Measurements from ENCODE around the gene MEPCE.

MEPCE gene

DNA sequence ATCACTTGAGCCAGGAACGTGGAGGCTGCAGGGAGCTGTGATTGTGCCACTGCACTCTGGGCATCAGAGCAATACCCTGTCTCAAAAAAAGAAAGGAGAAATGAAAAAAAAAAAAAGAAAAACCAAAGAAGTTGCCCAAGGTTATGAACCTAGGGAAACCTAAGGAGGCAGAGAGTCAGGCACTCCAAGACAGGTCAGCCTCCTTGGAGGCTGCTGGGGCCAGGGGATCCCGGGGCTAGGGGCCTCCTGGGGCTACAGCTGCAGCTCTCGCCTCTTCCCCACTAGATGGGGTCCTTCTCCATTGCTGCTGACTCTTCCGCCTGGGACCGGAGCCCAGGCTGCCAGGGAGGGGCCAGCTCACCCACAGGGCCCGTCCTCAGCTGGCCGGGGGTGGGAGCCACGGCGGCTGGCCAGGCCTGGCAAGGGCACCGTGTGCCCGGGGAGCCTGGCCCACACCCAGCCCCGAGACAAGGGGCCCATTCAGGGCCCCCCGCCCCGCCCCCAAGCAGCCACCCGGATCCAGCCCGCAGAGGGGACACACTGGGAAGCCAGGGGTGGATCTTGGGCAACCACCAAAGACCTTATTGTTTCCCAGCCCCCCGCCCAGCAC, 36.2 kb downstream of the MEPCE start:
- Histone ChIP-seq H3K27ac (ENCODE audit: low read depth, low read length) (no peak overlapping the region), H3K4me1 (ENCODE audit: control insufficient read depth, low read length) (peaks cover 5% of the 10 kb centered on the region), H3K27me3 (ENCODE audit: control insufficient read depth, low read length) (no peaks in the 10 kb centered on the region), H3K4me3 (ENCODE audit: low read length) (no peak overlapping the region), H3K36me3 (ENCODE audit: control insufficient read depth, low read length) (peaks cover 48% of the 10 kb centered on the region), H3K4me2 (ENCODE audit: low read length) (no peak overlapping the region), H3K9me2 (replicated peaks; ENCODE audit: control insufficient read depth, low read length) (no peaks in the 10 kb centered on the region), H3K9me3 (ENCODE audit: control insufficient read depth, insufficient read depth, low read length) (no peaks in the 10 kb centered on the region), H3F3A (ENCODE audit: control insufficient read depth, insufficient read depth) (peaks cover 5% of the 10 kb centered on the region), H4K20me1 (ENCODE audit: control insufficient read depth, insufficient read depth, low read depth, low read length) (no peaks in the 10 kb centered on the region), H3K79me2 (ENCODE audit: control insufficient read depth, low read length) (no peaks in the 10 kb centered on the region)
- TF ChIP-seq EZH2phosphoT487 (IDR thresholded peaks at IDR 0.05; ENCODE audit: borderline replicate concordance, low read length) = no peak
- TF ChIP-seq, protein P1, sequence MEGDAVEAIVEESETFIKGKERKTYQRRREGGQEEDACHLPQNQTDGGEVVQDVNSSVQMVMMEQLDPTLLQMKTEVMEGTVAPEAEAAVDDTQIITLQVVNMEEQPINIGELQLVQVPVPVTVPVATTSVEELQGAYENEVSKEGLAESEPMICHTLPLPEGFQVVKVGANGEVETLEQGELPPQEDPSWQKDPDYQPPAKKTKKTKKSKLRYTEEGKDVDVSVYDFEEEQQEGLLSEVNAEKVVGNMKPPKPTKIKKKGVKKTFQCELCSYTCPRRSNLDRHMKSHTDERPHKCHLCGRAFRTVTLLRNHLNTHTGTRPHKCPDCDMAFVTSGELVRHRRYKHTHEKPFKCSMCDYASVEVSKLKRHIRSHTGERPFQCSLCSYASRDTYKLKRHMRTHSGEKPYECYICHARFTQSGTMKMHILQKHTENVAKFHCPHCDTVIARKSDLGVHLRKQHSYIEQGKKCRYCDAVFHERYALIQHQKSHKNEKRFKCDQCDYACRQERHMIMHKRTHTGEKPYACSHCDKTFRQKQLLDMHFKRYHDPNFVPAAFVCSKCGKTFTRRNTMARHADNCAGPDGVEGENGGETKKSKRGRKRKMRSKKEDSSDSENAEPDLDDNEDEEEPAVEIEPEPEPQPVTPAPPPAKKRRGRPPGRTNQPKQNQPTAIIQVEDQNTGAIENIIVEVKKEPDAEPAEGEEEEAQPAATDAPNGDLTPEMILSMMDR (IDR thresholded peaks at IDR 0.05; ENCODE audit: low read depth, low read length, poor library complexity, severe bottlenecking) = peak; percentile 54

DNA sequence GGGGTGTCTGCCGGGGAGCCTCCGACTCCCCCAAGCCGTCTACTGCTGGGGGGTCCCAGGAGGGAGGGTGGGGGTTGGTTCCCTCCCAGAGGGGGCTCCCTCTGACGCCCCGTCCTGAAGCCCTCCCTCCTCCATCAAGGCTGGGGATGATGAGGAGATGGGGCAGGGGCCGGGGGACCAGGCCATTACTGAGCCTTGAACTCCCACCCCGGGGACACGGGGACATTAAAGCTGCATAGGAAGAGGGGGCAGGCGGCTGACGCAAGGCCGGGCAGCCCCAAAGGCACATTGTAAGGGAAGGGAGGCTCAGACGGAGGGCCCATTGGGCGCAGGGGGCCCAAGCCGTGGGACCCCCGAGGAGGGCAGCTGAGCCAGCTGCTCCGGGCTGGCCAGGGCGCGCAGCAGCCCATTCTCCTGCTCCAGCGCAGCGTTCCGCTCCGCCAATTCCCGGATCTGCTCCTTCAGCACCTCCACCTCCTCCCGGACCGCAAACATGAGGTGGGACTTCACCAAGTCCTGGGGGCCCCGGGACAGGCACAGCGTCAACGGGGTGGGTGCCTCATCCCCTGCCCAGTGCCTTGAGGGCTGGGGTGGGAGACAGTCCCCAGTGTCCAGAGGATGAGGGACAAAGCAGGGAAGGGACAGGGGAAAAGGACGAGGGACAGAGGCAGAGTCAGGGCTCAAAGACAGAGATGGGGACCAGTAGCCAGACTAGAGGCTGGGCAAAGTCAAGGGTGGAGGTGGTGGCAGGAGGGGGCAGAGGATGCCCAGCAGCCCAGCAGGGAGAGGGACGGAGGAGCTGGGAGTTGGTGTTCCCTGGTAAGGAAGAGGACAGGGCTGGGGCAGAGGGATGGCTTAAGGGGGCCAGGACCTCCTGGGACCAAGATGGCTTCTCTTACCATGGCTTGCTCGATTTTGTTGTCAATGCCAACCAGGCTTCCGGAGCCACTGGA, 37.3 kb downstream of the MEPCE start:
- H3K27me3 ChIP-seq (ENCODE audit: control insufficient read depth, low read length) = no peaks in the 10 kb centered on the region
- H3K4me3 ChIP-seq (ENCODE audit: low read length) = no peak overlapping the region
- H3K9me3 ChIP-seq (ENCODE audit: control insufficient read depth, insufficient read depth, low read length) = no peaks in the 10 kb centered on the region
- H3K36me3 ChIP-seq (ENCODE audit: control insufficient read depth, low read length) = peaks cover 53% of the 10 kb centered on the region
- no peaks in the 10 kb centered on the region for H4K20me1 ChIP-seq (ENCODE audit: control insufficient read depth, insufficient read depth, low read depth, low read length)
- no peaks in the 10 kb centered on the region for H3K9me2 ChIP-seq (replicated peaks; ENCODE audit: control insufficient read depth, low read length)
- TF ChIP-seq EZH2phosphoT487 (IDR thresholded peaks at IDR 0.05; ENCODE audit: borderline replicate concordance, low read length) = no peak
- TF ChIP-seq, protein P1 (IDR thresholded peaks at IDR 0.05; ENCODE audit: low read depth, low read length, poor library complexity, severe bottlenecking) = no peak
- H3K27ac ChIP-seq (ENCODE audit: low read depth, low read length) = no peak overlapping the region
- H3K4me2 ChIP-seq (ENCODE audit: low read length) = no peak overlapping the region
- peaks cover 8% of the 10 kb centered on the region for H3F3A ChIP-seq (ENCODE audit: control insufficient read depth, insufficient read depth)
- peaks cover 5% of the 10 kb centered on the region for H3K4me1 ChIP-seq (ENCODE audit: control insufficient read depth, low read length)
- no peaks in the 10 kb centered on the region for H3K79me2 ChIP-seq (ENCODE audit: control insufficient read depth, low read length)

DNA sequence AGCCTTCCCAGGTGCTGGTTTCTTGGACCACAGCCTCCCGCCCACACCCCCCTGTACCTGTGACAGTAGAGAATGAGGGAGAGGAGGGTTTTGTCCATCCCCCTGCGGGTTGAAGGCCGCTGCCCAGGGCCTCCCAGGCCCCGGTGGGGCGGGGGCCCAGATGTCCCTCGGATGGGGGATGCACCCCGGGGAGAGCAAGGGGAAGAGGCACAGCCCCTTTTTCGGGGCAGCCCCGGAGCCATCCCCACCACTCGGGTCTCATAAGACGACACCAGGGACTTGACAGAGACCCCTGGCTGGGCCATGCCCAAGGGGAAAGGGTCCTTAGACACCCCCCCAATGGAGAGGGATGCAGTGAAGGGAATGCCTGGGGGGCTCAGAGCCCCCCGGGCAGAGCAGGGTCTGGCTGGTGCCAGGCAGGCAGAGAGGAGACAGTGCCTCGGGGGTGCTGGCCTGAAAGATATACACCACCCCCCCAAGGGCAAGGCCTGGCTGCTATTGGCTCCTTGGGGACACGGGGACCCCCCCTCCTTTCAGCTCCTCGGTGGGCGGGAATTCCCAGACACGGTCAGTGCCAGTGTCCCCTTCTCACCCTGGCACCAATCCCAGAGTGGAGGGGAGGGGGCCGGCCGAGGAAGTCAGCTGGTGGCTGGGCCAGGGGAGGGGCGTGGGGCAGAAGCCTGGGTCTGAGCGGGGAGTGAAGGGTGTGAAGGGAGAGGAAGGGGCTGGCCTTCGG, 38.2 kb downstream of the MEPCE start:
- peaks cover 7% of the 10 kb centered on the region for H3K4me1 ChIP-seq (ENCODE audit: control insufficient read depth, low read length)
- no peaks in the 10 kb centered on the region for H3K27me3 ChIP-seq (ENCODE audit: control insufficient read depth, low read length)
- no peak overlapping the region for H3K4me3 ChIP-seq (ENCODE audit: low read length)
- H3K36me3 ChIP-seq (ENCODE audit: control insufficient read depth, low read length) = peaks cover 60% of the 10 kb centered on the region
- TF ChIP-seq, protein P1 (IDR thresholded peaks at IDR 0.05; ENCODE audit: low read depth, low read length, poor library complexity, severe bottlenecking) = no peak
- no peak for TF ChIP-seq EZH2phosphoT487 (IDR thresholded peaks at IDR 0.05; ENCODE audit: borderline replicate concordance, low read length)
- H3K9me2 ChIP-seq (replicated peaks; ENCODE audit: control insufficient read depth, low read length) = no peaks in the 10 kb centered on the region
- no peaks in the 10 kb centered on the region for H3K9me3 ChIP-seq (ENCODE audit: control insufficient read depth, insufficient read depth, low read length)
- H3K27ac ChIP-seq (ENCODE audit: low read depth, low read length) = no peak overlapping the region
- no peaks in the 10 kb centered on the region for H4K20me1 ChIP-seq (ENCODE audit: control insufficient read depth, insufficient read depth, low read depth, low read length)
- H3K4me2 ChIP-seq (ENCODE audit: low read length) = no peak overlapping the region
- H3K79me2 ChIP-seq (ENCODE audit: control insufficient read depth, low read length) = no peaks in the 10 kb centered on the region; the same call in 1 of the 2 replicates
- H3F3A ChIP-seq (ENCODE audit: control insufficient read depth, insufficient read depth) = peaks cover 8% of the 10 kb centered on the region

Measured in DOHH2 (cell line).